Left kidney (tissue), 8 donors: ENCODE data around the gene NTHL1. TPM values are rescaled to one million over a fixed set of nuclear protein-coding genes. Genes with fewer than 3 reads are reported as not detected.

Source experiments
- DNase-seq: peaks from one replicate; pipeline ENCODE4 v3.0.0-alpha.2; 2013
- long read RNA-seq, 8 donors: transcript quantifications; one replicate each; lab custom pipeline, GENCODE V29; 2026
- polyA plus RNA-seq: library from polyadenylated mRNA; unstranded; fragments of 120-200 nt; gene quantifications from one replicate; pipeline ENCODE4 v1.2.1, GENCODE V29; 2013; ENCODE audit not compliant: insufficient read length

Gene NTHL1
- 14.7 TPM for polyA plus RNA-seq
- long read RNA-seq, donor 1, transcript NTHL1-201 (6 exons, 1,067 nt): major isoform, 14 of 18 reads
- long read RNA-seq, donor 1, partial matches to known transcripts: 0 of 18 reads
- long read RNA-seq, donor 1, other reads (novel, unspliced or antisense): 0 of 18 reads
- long read RNA-seq, donor 2, transcript NTHL1-201 (6 exons, 1,067 nt): major isoform, 11 of 19 reads
- long read RNA-seq, donor 2, partial matches to known transcripts: 0 of 19 reads
- long read RNA-seq, donor 2, other reads (novel, unspliced or antisense): 0 of 19 reads
- long read RNA-seq, donor 3, transcript NTHL1-201 (6 exons, 1,067 nt): major isoform, 13 of 15 reads
- long read RNA-seq, donor 3, partial matches to known transcripts: 0 of 15 reads
- long read RNA-seq, donor 3, other reads (novel, unspliced or antisense): 0 of 15 reads
- long read RNA-seq, donor 4: 0 reads
- long read RNA-seq, donor 5, transcript NTHL1-201 (6 exons, 1,067 nt): major isoform, 20 of 30 reads
- long read RNA-seq, donor 5, partial matches to known transcripts: 5 of 30 reads
- long read RNA-seq, donor 5, other reads (novel, unspliced or antisense): 0 of 30 reads
- long read RNA-seq, donor 6, transcript NTHL1-201 (6 exons, 1,067 nt): major isoform, 5 of 13 reads
- long read RNA-seq, donor 6, partial matches to known transcripts: 0 of 13 reads
- long read RNA-seq, donor 6, other reads (novel, unspliced or antisense): 0 of 13 reads
- long read RNA-seq, donor 7, transcript NTHL1-201 (6 exons, 1,067 nt): major isoform, 13 of 21 reads
- long read RNA-seq, donor 7, partial matches to known transcripts: 0 of 21 reads
- long read RNA-seq, donor 7, other reads (novel, unspliced or antisense): 0 of 21 reads
- long read RNA-seq, donor 8, partial matches to known transcripts: 0 of 1 reads
- long read RNA-seq, donor 8, other reads (novel, unspliced or antisense): 0 of 1 reads

- peak; percentile 95 for DNase-seq
These were observed at the start of gene NTHL1, which contains the start of gene TSC2 for GRCh38 chr16:2047330-2048115. Gene NTHL1 (minus strand): TSS chr16:2047834. CDS start chr16:2047823, 11 bp downstream. Gene TSC2 (plus strand): TSS chr16:2047985. CDS start chr16:2048616, 631 bp downstream.

GRCh38 chr16:2096853-2097595 lies 49.4 kb upstream of the NTHL1 start:
- DNase-seq: no peak

GRCh38 chr16:2095918-2096582 lies 48.4 kb upstream of the NTHL1 start:
- no peak for DNase-seq

- DNase-seq: no peak
These were observed 47.8 kb upstream of the NTHL1 start for GRCh38 chr16:2095315-2095853.

- no peak for DNase-seq
These were observed 46.2 kb upstream of the NTHL1 start for GRCh38 chr16:2093793-2094192.

- DNase-seq: no peak
These were observed 45.2 kb upstream of the NTHL1 start for GRCh38 chr16:2092866-2093265.

- no peak for DNase-seq
These were observed 44.6 kb upstream of the NTHL1 start for GRCh38 chr16:2092256-2092620.

- no peak for DNase-seq
These were observed 44.1 kb upstream of the NTHL1 start for GRCh38 chr16:2091547-2092255.

- peak; percentile 66 for DNase-seq
These were observed 43.3 kb upstream of the NTHL1 start for GRCh38 chr16:2090777-2091546.

- DNase-seq: no peak
These were observed 42.8 kb upstream of the NTHL1 start for GRCh38 chr16:2090481-2090776.

- no peak for DNase-seq
These were observed 42.3 kb upstream of the NTHL1 start for GRCh38 chr16:2089706-2090480.

GRCh38 chr16:2088759-2089358 lies 41.2 kb upstream of the NTHL1 start:
- DNase-seq: no peak

GRCh38 chr16:2087748-2088631 lies 40.4 kb upstream of the NTHL1 start:
- DNase-seq: no peak

GRCh38 chr16:2086812-2087747 lies 39.4 kb upstream of the NTHL1 start:
- no peak for DNase-seq

GRCh38 chr16:2086106-2086742 lies 38.6 kb upstream of the NTHL1 start:
- DNase-seq: no peak
